Measurements from ENCODE around the gene CDH26. TPM values are rescaled to one million over a fixed set of nuclear protein-coding genes. Genes with fewer than 3 reads are reported as not detected.

The CDH26 gene
- total and polyA plus RNA-seq, 2 donors (not counting 1 experiment from before 2014, with no cell fraction given) = 1.8 to 2.3 TPM

GRCh38 chr20:59992526-59993084 is 34.4 kb downstream of the CDH26 start:
- intact Hi-C loops (cut with micrococcal nuclease) = no loop called here
- Mint-ChIP-seq H3K4me1 (no peaks in the 10 kb centered on the region), H3K27me3 (peaks cover 8% of the 10 kb centered on the region), H3K9me3 (ENCODE audit: insufficient read depth) (no peaks in the 10 kb centered on the region), H3K4me3 (no peak overlapping the region), H3K27ac (no peak overlapping the region)
- no peak overlapping the region for H3K9ac ChIP-seq (ENCODE audit: low read length)
- peaks cover 0 to 7% (median 0%) of the 10 kb centered on the region in 4 experiments for H3K27me3 ChIP-seq (replicated peaks in 1 of 4; ENCODE audit: control extremely low read depth in 1 of 4, control insufficient read depth in 3 of 4, insufficient read depth in 4 of 4, low read length in 3 of 4)
- H4K20me1 ChIP-seq (ENCODE audit: control insufficient read depth, insufficient read depth, low read length, poor library complexity, severe bottlenecking) = no peaks in the 10 kb centered on the region
- DNase-seq (no peak), ATAC-seq (ENCODE audit: low read depth) (no peak)
- no peak overlapping the region for H3K4me3 ChIP-seq (ENCODE audit: control extremely low read depth in 1 of 5, extremely low read depth in 1 of 5, insufficient read depth in 1 of 5, low read depth in 2 of 5, low read length in 4 of 5)
- H3K36me3 ChIP-seq (replicated peaks in 1 of 2; ENCODE audit: control extremely low read depth in 1 of 2, control insufficient read depth in 1 of 2, extremely low read depth in 1 of 2, insufficient read depth in 2 of 2, low read length in 1 of 2) = no peaks in the 10 kb centered on the region
- no CpG with 5 or more reads among the region's 4 CpGs for WGBS (ENCODE audit: insufficient coverage)
- CTCF ChIA-PET = no interaction called here
- TF ChIP-seq EZH2 (IDR thresholded peaks at IDR 0.05; ENCODE audit: borderline replicate concordance, insufficient read depth, low read depth, low read length, poor library complexity, severe bottlenecking) = no peak
- no peak for TF ChIP-seq CTCF (IDR thresholded peaks at IDR 0.05)
- no peak overlapping the region for H3K4me2 ChIP-seq (replicated peaks; ENCODE audit: low read depth, low read length, poor library complexity, severe bottlenecking)
- H3K27ac ChIP-seq (ENCODE audit: low read length in 2 of 2) = no peak overlapping the region
- H2AFZ ChIP-seq (ENCODE audit: insufficient read depth, low read depth, low read length, poor library complexity, severe bottlenecking) = no peak overlapping the region
- H3K4me1 ChIP-seq (ENCODE audit: control insufficient read depth in 2 of 2, insufficient read depth in 2 of 2, low read length in 2 of 2) = no peaks in the 10 kb centered on the region
- H3K9me3 ChIP-seq (ENCODE audit: control extremely low read depth in 1 of 3, control insufficient read depth in 2 of 3, insufficient read depth in 1 of 3, low read length in 2 of 3) = no peaks in the 10 kb centered on the region
- H3K79me2 ChIP-seq (ENCODE audit: control insufficient read depth, insufficient read depth, low read length) = no peaks in the 10 kb centered on the region
- POLR2A ChIA-PET = no interaction called here

- Histone ChIP-seq H3K9ac (ENCODE audit: low read length) (no peak overlapping the region), H3K9me3 (ENCODE audit: control extremely low read depth in 1 of 3, control insufficient read depth in 2 of 3, insufficient read depth in 1 of 3, low read length in 2 of 3) (no peaks in the 10 kb centered on the region), H3K4me1 (ENCODE audit: control insufficient read depth in 2 of 2, insufficient read depth in 2 of 2, low read length in 2 of 2) (no peaks in the 10 kb centered on the region), H3K27ac (ENCODE audit: low read length in 2 of 2) (no peak overlapping the region), H3K4me3 (ENCODE audit: control extremely low read depth in 1 of 5, extremely low read depth in 1 of 5, insufficient read depth in 1 of 5, low read depth in 2 of 5, low read length in 4 of 5) (no peak overlapping the region), H3K36me3 (replicated peaks in 1 of 2; ENCODE audit: control extremely low read depth in 1 of 2, control insufficient read depth in 1 of 2, extremely low read depth in 1 of 2, insufficient read depth in 2 of 2, low read length in 1 of 2) (no peaks in the 10 kb centered on the region), H3K79me2 (ENCODE audit: control insufficient read depth, insufficient read depth, low read length) (no peaks in the 10 kb centered on the region), H3K27me3 (replicated peaks in 1 of 4; ENCODE audit: control extremely low read depth in 1 of 4, control insufficient read depth in 3 of 4, insufficient read depth in 4 of 4, low read length in 3 of 4) (peaks cover 0 to 7% (median 0%) of the 10 kb centered on the region in 4 experiments), H2AFZ (ENCODE audit: insufficient read depth, low read depth, low read length, poor library complexity, severe bottlenecking) (no peak overlapping the region), H3K4me2 (replicated peaks; ENCODE audit: low read depth, low read length, poor library complexity, severe bottlenecking) (no peak overlapping the region), H4K20me1 (ENCODE audit: control insufficient read depth, insufficient read depth, low read length, poor library complexity, severe bottlenecking) (no peaks in the 10 kb centered on the region)
- Mint-ChIP-seq H3K4me3 (no peak overlapping the region), H3K9me3 (ENCODE audit: insufficient read depth) (no peaks in the 10 kb centered on the region), H3K4me1 (no peaks in the 10 kb centered on the region), H3K27ac (no peak overlapping the region), H3K27me3 (peaks cover 8% of the 10 kb centered on the region)
- CTCF ChIA-PET = no interaction called here
- DNase-seq (no peak), ATAC-seq (ENCODE audit: low read depth) (no peak)
- POLR2A ChIA-PET = no interaction called here
- TF ChIP-seq EZH2 (IDR thresholded peaks at IDR 0.05; ENCODE audit: borderline replicate concordance, insufficient read depth, low read depth, low read length, poor library complexity, severe bottlenecking) = no peak
- TF ChIP-seq CTCF (IDR thresholded peaks at IDR 0.05) = no peak
- intact Hi-C loops (cut with micrococcal nuclease) = no loop called here
- WGBS (ENCODE audit: insufficient coverage) = 27% methylated on average over 14 of the region's 18 CpGs
These were observed 35.7 kb downstream of the CDH26 start for GRCh38 chr20:59993736-59994430.

Data from B cell (primary cell).